COR-L47 (cell line): ENCODE measurements around the gene FITM1.

Experiments
- DNase-seq: peaks from one replicate; lab custom pipeline; 2025; lab: John Stamatoyannopoulos, UW

FITM1 gene, protein sequence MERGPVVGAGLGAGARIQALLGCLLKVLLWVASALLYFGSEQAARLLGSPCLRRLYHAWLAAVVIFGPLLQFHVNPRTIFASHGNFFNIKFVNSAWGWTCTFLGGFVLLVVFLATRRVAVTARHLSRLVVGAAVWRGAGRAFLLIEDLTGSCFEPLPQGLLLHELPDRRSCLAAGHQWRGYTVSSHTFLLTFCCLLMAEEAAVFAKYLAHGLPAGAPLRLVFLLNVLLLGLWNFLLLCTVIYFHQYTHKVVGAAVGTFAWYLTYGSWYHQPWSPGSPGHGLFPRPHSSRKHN

DNA sequence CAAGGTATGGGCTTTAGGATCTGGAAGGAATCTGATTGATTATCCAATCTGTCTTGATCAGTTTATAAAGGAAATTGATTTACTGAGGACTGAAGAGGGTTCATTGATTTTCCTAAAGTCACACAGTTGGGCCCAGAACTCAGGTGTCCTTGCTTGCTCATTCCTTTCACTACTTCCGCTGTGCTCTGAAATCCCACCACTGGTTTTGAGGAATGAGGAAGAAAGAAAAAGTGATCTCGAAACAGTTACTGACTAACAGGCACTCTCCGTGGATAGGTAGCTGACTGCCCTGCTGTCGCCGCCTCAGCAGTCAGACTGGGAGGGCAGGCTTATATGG lies at the start of gene FITM1:
Gene FITM1 (plus strand): TSS at position 280 of the 337 bp plus-strand sequence. CDS start 905 bp downstream, outside the sequence.
- DNase-seq: no peak

DNA sequence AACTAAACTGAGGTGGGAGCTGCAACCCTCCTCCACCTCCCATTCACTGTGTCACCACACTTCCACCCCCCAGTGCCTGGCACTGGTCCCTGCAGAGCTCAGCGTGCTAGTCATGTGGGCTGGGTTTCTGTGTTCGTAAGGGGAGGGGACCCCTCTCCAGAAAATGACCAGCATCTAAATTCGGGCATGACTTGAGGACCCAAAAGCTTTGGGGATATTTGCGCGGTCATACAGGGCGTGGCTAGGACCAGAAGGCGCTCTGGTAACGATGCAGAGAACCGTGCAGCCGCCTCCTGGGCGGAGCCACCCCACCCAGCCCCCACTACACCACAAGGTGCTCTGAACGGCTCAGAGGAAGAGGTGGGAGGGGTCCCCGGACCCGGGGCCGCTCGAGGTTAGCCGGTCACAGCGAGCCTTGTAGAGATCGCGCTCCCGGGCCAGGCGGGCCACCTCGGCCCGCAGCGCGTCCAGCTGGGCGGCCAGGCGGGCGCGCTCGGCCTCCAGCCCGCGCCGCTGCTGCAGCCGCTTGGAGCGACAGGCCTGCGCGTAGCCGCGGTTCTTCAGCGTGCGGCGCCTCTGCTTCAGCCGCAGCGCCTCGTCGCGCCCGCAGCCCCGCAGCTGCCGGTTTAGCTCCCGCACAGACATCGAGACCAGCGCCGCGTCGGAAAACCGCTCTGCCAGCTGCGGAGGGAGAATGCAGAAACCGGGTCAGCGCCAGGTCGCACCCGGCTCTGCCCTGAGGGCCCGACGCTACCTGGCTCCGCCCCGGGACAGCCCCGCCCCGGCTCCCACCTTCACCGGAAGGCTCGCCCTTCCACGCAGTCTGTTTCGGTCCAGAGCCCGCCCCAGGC lies 49.3 kb upstream of the FITM1 start:
- peak; percentile 68 for DNase-seq

DNA sequence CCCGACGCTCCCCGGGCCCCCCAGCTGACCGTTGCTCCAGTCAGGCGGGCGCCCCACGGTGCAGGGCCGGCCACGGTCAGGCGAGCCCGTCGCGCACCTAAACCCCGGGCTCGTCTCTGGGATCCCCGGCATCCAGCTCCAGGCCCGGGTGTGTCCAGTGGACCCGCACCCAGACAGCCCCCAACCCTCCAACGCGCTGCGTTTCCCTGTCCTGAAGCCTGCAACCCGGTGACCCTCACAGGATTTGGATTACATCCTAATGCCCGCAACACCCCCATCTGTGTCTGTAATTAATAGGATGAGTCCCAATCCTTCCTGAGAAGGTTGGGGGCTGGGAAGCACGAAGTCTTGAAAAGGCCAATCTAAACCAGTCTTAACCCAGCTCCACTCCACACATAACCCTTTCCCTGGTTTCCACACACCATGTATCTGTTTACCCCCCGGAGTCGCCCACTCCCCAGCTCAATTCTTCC lies 48.7 kb upstream of the FITM1 start:
- DNase-seq: no peak

DNA sequence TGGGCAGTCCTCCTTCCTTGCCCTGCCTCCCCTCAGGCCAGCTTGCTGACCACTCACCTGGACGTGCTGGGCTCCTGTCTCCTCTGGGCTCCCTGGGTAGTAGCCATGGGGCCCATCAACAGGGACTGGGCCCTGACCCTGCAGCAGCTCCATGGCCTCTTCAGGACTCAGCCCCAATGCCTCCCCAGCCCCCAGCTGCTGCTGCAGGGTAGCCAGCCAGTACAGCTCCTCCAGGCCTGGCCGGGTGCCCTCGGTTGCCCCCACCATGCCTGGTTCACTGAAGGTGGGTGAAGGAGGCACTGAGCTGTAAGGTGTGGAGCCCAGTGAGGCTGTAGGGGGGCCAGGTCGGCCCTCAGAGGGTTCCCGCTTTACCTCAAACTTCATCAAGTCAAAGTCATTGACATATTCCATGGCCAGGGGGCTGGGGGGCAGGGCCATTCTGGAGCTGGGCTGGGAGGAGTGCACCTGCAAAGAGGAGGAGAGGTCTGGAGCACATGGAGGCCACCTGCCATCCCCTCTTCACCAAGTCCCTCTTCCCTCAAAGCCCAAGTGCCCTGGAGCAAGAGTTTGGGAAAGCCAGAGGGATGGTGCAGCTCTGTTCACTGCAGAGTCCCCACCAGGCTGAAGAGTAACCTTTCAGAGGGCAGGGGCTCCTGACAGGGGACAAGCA lies 47.9 kb upstream of the FITM1 start:
- DNase-seq: no peak

DNA sequence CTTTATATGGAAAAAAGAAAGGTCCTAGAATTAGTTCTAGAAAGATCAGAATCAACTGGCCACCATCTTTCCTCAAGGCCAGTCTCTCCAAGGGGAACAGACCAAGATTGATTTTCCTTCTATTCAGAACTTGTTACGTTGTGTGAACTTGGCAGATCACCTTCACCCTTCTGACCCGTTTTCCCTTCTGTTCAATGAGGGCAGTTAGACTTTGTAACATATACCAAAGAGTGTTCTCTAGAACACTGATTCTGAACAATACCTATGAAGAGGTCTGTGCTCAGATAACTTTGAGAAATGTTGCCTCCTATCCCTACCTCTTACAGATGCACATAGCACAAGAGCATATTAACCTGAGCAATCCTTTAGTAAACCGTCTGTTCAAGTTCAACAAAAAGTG lies 47.0 kb upstream of the FITM1 start:
- no peak for DNase-seq

DNA sequence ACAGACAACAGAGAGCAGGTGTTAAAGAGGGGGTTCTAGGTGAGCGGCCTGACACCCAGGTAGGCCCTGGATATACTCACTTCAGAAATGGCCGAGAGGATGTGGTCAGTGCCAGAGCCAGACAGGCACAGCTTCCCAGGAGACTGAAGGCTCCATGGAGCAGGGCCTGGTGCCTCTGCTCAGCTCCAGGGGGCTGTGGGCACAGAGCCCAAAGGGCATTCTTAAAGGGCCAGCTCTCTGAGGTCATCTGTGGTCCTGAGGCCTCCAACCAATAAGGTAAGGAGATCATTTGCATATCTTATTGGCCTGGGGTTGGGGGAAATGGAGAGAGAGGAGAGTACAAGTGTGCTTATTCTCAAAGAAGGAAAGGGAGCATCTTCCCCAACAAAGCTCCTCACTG lies 46.0 kb upstream of the FITM1 start:
- no peak for DNase-seq

DNA sequence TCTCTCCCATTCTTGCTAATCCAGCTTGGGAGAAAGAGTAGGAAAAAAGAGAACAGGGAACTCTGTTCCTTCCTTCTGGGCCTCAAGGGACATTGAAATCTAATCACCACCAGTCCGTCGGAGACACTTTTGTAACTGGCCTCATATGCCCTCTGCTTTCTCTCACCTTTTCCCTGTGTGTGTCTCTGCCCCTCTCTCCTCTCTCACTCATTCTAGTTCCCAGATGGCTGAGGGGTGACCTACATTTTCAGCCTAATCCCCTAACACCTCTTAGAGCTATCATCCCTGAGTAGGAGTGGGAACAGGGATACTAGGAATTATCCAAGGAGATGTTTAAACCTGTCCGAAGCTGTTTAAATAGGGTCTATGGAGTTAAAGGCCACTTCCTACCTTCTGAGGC lies 45.2 kb upstream of the FITM1 start:
- DNase-seq: no peak

DNA sequence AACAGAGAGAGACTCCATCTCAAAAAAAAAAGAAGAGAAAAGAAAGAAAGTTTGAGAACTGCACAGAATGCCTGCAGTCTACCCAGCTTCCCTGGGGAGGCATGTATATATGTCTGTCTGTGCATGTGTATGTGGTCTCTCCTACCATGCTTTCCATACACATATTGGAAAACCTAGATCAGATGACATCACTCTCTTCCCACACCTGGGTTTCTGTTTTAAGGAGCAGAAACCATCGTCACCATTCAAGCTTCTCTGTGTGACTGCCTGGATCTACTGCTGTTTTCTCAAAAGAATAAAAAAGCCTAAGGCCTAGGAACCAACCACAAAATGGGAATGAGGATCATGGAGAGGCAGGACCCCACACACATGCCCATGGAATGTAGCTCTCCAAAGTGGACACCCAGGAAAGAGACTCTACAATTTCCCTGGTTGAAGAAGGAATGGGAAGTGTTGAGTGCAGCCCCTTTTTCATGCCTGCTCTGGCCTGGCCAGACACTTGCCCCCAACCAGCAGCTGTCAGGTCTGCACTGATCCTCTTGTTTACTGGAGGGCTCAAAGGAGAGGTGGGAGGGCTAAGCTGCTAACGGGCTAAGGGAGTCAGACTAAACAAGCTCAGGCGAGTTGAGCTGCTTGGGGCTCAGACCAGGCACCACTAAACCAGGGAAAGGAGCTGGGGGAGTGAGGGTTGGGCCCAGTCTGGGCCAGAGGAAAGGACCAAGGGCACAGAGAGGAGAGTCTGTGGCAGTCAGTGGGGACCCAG lies 44.1 kb upstream of the FITM1 start:
- no peak for DNase-seq

DNA sequence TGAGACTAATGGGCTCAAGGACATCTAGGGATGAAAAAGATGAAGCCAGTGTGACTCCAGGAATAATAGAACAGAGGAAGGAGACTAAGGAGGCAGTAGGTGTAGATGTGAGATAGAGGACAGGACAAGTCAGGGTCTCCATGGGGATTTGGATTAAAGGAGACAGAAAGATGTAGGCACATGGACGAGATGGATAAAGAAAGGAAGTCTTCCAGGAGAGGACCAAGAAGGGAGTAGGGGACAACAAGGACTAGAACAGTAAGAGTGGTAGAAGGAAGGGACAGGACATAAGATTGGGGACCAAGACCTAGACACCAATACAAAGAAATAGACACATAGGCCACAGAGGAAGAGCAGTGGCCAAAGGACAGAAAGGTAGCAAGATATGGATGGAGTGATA lies 43.5 kb upstream of the FITM1 start:
- DNase-seq: no peak

DNA sequence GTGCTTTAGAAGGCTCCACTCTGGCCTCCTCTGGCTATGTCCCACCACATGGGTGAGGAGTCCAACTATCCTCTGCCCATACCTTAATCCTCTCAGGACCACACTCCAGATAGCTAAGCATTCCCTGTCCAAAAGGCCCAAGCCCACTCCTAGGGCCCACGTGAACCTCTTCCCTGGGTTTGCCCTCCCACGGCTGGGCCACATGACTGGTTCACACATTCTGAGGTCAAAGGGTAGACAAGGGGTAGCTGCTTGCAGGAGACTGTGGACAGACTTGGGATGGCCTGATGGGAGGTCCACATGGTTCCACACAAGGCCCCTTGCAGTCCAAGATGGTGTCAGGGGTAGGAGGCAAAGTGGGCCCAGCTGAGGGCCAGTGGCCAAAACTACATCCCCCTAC lies 42.4 kb upstream of the FITM1 start:
- DNase-seq: no peak

DNA sequence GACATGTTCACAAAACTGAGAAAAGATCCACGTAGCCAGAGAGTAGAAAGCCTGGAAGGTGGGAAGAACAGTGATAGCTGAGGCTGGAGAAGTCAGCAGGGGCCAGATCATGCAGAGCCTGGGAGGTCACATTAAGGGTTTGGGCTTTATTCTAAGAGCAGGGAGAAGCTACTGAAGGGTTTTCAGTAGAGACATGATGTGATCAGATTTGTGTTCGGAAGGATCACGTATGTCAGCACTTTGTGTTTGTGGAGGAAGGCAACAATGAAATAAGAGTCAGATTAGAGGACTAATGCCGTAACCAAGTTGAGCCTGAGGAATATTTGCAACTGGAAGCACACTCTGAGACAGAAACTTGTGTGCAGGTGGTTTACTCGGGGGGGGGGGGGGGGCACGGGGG lies 40.6 kb upstream of the FITM1 start:
- DNase-seq: no peak

DNA sequence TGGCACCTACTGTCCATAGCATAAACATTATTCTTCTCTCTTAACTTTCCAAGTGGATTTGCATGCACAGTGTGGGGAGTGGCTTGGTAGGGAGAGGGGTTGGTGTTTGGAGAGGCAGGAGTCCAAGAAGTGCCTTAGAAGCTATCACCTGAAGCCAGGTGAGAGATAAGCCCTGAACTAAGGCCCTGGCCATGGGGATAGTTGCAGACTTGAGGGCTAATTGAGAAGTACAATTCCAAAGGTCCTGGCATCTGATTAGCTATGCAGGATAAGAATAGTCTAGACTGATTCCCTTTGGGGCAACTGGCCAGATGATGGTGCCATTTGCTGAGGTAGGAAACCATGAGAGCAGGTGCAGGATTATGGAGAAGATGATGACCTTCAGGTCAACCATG lies 38.4 kb upstream of the FITM1 start:
- no peak for DNase-seq

DNA sequence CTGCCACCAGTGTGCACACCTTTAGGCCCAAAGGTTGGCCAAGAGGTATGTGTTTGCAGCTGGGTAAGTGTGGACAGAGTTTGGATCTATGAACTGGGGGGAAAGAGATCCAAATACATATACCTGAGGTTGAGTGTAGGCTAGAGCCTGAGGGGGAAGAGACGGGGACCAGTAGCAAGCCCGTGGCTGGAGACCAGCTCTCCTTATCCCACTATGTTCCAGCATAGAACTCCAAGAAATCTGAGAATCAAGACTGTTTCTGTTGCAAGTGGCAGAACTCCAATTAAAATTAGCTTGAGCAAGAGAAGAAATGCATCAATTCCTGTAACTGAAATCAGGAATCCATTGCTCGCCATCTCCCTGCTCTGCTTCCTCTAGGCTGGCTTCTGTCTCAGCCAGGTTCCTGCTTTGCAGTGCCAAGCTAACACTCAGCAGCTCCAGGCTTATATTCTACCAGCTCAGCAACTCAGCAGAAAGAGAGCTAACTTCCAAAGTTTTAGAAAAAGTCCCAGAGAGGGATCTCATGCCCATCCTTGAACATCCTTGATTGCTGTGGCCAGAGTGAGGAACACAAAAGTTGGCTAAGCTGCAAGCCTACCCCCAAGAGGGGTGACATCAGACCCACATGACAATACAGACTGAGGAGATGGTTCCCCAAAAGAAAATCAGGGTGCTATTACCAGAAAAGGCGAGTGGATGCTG lies 37.8 kb upstream of the FITM1 start:
- no peak for DNase-seq

DNA sequence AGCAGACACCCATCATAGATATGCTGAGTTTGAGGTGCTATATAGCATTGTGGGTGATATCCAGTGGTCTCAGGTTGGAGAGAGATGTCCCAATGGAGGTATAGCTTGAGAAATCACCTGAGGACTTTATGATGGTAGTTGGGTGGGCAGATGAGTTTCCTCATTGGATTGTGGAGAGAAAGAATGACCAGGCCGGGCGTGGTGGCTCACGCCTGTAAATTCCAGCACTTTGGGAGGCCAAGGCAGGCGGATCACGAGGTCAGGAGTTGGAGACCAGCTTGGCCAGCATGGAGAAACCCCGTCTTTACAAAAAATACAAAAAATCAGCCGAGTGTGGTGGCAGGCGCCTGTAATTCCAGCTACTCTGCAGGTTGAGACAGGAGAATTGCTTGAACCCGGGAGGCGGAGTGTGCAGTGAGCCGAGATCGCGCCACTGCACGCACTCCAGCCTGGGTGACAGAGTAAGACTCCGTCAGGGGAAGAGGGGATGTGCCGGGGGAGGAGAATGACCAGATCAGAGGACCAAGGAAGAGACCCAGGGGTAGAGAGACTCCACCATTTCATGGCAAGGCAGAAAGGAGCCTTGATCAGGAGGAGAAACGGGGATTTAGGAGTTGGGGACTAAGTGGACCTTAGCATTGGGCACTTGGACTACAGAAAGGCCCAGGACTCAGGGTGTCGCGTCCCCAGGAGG lies 37.1 kb upstream of the FITM1 start:
- DNase-seq: no peak

DNA sequence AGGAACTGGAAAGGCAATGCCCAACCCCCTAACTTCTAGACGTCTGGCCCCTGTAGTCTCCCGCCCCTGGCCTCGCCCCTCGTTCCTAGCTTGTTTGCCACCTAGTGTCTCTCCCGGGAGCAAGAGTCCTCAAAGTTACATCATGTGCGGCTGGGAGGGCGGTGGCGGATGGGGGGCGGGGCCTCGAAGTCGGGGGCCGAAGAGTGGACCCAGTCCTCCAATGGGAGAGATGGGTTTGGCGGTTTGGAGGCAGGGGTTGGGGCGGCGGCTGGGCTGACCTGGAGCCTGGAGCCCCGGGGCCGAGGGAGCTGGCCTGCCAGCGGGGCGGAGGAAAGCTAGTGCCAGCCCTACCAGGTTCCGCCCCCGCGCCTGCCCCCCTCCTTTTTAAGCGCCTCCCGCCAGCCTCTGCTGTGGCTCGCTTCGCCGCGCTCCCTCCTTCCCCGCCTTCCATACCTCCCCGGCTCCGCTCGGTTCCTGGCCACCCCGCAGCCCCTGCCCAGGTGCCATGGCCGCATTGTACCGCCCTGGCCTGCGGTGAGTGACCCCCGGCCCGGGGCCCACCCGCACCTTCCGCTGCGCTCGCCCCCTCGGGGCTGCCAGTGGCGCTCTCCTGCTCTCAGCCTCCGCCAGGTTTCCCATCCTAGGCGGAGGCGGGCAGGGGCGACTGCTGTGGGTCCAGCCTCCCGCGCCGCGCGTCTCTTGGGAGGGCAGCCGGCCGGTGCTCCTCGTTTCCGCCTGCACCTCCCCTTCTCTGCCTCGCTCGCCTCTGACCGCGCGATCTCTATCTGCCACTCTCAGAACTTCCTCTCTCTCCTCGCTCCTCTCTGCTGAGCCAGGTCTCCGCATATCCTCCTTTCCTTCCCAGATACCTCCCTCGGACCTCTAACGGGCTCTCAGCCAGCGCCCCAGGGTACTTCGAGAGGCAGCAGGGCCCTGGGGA lies 36.3 kb upstream of the FITM1 start, which contains the start of gene PCK2:
Gene PCK2 (plus strand): TSS at position 411 of the 940 bp plus-strand sequence. CDS start 95 bp downstream, at position 506.
- peak; percentile 74 for DNase-seq

DNA sequence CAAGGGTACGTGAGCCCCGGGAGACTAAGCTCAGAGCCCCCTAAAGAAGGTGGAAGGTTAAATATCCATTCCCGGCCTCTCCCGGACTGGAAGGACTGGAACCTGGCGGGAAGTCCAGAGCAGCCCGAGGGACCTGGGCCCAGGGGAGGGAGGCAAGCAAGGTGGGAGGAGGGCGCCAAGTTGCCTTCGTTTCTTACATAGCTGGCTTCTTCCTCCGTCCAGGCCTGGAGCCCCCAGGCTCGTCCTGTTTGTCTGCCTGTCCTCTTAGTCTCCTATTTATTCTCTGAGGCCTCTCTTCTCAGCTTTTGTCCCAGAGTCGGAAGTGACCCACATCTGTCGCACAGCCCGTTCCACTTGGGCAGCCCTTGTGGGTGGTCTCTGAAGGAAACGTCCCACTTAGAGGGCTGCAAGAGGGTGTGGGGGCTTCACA lies 35.6 kb upstream of the FITM1 start:
- no peak for DNase-seq

DNA sequence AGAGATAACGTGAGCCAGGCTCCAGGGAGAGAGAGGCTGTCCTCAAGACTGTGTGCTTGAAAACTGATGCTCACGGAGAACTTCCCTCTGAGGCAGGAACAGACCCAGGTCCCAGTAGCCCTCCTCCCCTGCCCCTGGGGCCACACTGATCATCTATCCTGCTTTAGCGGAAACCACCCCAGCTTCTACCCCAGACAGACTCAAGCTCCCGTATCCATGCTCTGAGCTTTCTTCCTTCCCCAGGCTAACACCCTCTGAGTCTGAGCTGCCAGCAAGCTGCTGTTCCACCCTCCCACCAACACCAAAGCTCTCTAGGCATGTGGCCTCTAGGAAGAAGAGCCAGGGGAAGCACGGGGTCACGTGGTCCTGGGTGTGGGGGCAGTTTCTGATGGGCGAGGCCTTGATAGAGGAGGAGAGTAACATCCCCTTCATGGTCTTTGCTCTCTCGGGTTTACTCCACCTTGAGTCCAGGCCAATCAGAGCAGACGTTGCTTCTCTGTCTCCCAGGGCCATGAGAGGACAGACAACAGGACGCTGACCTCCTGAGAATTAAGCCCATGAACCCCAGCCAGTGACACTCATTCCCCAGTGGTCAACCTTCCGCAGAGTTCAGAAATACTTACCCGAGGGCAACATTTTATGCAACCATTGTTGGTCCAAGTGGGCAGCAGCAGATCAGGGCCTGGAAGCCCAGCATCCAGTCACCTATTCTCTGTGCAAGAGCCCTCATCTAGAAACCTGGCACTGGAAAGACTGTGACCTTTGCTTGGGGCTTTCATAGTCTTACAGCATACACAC lies 35.0 kb upstream of the FITM1 start:
- no peak for DNase-seq

DNA sequence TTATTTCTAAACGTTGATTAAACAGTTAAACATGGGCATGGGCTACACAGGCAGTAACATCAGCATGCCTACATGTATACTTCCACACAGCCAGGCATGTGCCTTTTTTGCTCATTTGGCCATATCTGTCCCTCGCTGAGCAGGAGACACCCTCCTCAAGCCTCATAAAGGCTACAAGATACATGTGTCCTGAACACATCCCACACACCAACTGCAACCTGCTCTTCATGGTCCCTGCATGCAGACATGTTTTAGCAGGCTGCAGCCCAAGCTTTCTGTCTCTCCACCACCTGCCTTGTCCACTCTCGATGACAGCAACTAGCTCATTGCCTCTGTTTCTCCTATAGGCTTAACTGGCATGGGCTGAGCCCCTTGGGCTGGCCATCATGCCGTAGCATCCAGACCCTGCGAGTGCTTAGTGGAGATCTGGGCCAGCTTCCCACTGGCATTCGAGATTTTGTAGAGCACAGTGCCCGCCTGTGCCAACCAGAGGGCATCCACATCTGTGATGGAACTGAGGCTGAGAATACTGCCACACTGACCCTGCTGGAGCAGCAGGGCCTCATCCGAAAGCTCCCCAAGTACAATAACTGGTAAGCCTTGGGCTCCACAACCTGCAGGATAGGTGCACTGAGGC lies 33.8 kb upstream of the FITM1 start:
- no peak for DNase-seq
